ENCODE results near the gene R3HCC1L. TPM values are rescaled to one million over a fixed set of nuclear protein-coding genes. Genes with fewer than 3 reads are reported as not detected.
"Not testable (repeated sequence)": the region's sequence is repeated elsewhere in the genome, so short reads cannot be mapped to it uniquely, and the experiment has no call there.

Gene R3HCC1L
- total and polyA plus RNA-seq, 5 experiments from 2014 or later = 7.3 to 28.8 (median 14.2) TPM

DNA sequence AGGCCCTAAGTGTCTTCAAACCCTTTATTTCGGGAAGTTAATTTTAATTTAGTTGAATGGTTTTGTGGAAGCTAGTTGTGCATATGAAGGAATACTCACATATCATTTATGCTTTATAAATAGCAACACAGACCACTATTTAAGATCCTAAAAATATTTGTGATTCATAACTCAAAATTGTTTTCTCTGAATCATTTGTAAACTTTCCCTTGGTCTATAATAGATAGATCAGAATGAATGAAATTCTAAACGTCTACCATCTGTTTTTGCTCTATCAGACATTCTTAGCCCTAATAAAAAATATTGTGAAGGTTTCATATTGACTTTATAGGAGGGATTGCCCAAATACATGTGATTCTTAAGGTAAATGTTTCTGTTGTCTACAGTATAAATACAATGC is 90.1 kb downstream of the R3HCC1L start:
- no peak for DNase-seq
- no peak for ATAC-seq
- Mint-ChIP-seq H3K27me3 (no peaks in the 10 kb centered on the region), H3K9me3 (peaks cover 0 to 12% (median 7%) of the 10 kb centered on the region in 9 donors), H3K4me1 (peaks cover 8 to 20% (median 13%) of the 10 kb centered on the region in 4 donors), H3K27ac (peak overlapping the region in 1 of 10 donors; percentile 67), H3K36me3 (peaks cover 17 to 42% (median 27%) of the 10 kb centered on the region in 3 donors), H3K4me3 (no peak overlapping the region)
- POLR2A ChIA-PET = no interaction called here

GRCh38 chr10:98224996-98225395 is 90.5 kb downstream of the R3HCC1L start:
- DNase-seq (no peak), ATAC-seq (no peak)
- Mint-ChIP-seq H3K36me3 (peaks cover 12 to 37% (median 25%) of the 10 kb centered on the region in 3 donors), H3K4me3 (no peak overlapping the region), H3K9me3 (peaks cover 0 to 7% (median 2%) of the 10 kb centered on the region in 9 donors), H3K27ac (peak overlapping the region in 2 of 10 donors; percentile 4 to 48), H3K27me3 (no peaks in the 10 kb centered on the region), H3K4me1 (peaks cover 7 to 23% (median 13%) of the 10 kb centered on the region in 4 donors)
- POLR2A ChIA-PET = no interaction called here

GRCh38 chr10:98226508-98227144 is 92.2 kb downstream of the R3HCC1L start:
- no peaks in the 10 kb centered on the region for H3K27me3 Mint-ChIP-seq
- H3K9me3 Mint-ChIP-seq = peaks cover 0 to 5% (median 1%) of the 10 kb centered on the region in 9 donors
- peaks cover 11 to 35% (median 33%) of the 10 kb centered on the region in 3 donors for H3K36me3 Mint-ChIP-seq
- DNase-seq (no peak), ATAC-seq (no peak)
- H3K4me3 Mint-ChIP-seq = no peak overlapping the region
- H3K27ac Mint-ChIP-seq = no peak overlapping the region
- H3K4me1 Mint-ChIP-seq = peaks cover 10 to 23% (median 19%) of the 10 kb centered on the region in 4 donors
- POLR2A ChIA-PET = no interaction called here

DNA sequence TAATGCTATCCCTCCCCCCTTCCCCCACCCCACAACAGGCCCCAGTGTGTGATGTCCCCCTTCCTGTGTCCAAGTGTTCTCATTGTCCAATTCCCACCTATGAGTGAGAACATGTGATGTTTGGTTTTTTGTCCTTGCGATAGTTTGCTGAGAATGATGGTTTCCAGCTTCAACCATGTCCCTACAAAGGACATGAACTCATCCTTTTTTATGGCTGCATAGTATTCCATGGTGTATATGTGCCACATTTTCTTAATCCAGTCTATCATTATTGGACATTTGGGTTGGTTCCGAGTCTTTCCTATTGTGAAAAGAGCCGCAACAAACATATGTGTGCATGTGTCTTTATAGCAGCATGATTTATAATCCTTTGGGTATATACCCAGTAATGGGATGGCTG is 93.3 kb downstream of the R3HCC1L start:
- POLR2A ChIA-PET, ATAC-seq, DNase-seq, H3K27me3 Mint-ChIP-seq, H3K9me3 Mint-ChIP-seq, H3K4me3 Mint-ChIP-seq, H3K27ac Mint-ChIP-seq: not testable (repeated sequence)
- Mint-ChIP-seq H3K36me3 (peaks cover 11 to 38% (median 34%) of the 10 kb centered on the region in 3 donors), H3K4me1 (peaks cover 10 to 23% (median 19%) of the 10 kb centered on the region in 4 donors)

DNA sequence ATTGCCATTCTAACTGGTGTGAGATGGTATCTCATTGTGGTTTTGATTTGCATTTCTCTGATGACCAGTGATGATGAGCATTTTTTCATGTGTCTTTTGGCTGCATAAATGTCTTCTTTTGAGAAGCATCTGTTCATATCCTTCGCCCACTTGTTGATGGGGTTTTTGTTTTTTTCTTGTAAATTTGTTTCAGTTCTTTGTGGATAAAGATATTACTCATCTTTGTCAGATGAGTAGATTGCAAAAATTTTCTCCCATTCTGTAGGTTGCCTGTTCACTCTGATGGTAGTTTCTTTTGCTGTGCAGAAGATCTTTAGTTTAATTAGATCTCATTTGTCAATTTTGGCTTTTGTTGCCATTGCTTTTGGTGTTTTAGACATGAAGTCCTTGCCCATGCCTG is 93.8 kb downstream of the R3HCC1L start:
- DNase-seq, ATAC-seq, H3K4me3 Mint-ChIP-seq, H3K27me3 Mint-ChIP-seq, H3K27ac Mint-ChIP-seq, H3K9me3 Mint-ChIP-seq, POLR2A ChIA-PET: not testable (repeated sequence)
- Mint-ChIP-seq H3K36me3 (peaks cover 11 to 39% (median 38%) of the 10 kb centered on the region in 3 donors), H3K4me1 (peaks cover 10 to 22% (median 18%) of the 10 kb centered on the region in 4 donors)

DNA sequence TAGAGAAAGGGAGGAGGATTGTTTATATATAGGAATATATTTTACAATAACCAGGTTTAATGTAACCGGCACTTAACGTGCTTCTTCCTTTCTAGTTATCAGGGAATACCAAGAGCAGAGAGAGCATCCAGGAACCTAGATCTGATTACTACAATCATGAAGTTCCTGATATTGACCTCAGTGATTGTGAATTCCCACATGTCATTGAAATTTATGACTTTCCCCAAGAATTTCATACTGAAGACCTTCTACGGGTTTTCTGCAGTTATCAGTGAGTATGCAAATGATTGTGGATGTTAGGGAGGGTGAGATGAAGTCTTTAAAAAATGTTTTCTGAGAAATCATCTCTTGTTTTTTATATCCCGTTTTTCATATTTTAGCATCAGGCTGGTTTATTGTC is 97.0 kb downstream of the R3HCC1L start:
- peaks cover 0 to 1% (median 0%) of the 10 kb centered on the region in 5 donors for H3K27me3 Mint-ChIP-seq
- H3K36me3 Mint-ChIP-seq = peaks cover 5 to 54% (median 32%) of the 10 kb centered on the region in 3 donors
- POLR2A ChIA-PET = no interaction called here

GRCh38 chr10:98235846-98236245 is 101.4 kb downstream of the R3HCC1L start:
- peaks cover 0 to 4% (median 3%) of the 10 kb centered on the region in 4 donors for H3K4me1 Mint-ChIP-seq
- POLR2A ChIA-PET = no interaction called here
- H3K36me3 Mint-ChIP-seq = peaks cover 0 to 82% (median 21%) of the 10 kb centered on the region in 3 donors
- peaks cover 0 to 1% (median 0%) of the 10 kb centered on the region in 5 donors for H3K27me3 Mint-ChIP-seq
- H3K4me3 Mint-ChIP-seq = no peak overlapping the region
- no peak for ATAC-seq
- no peak for DNase-seq
- no peak overlapping the region for H3K27ac Mint-ChIP-seq
- H3K9me3 Mint-ChIP-seq = no peaks in the 10 kb centered on the region

More for the DNA sequence above, 97.0 kb downstream of the R3HCC1L start:
- no peak for ATAC-seq
- no peak for DNase-seq
- Mint-ChIP-seq H3K4me3 (no peak overlapping the region), H3K9me3 (peaks cover 0 to 4% (median 0%) of the 10 kb centered on the region in 9 donors), H3K27ac (no peak overlapping the region), H3K4me1 (peaks cover 6 to 9% (median 7%) of the 10 kb centered on the region in 4 donors)

- Mint-ChIP-seq H3K36me3 (peaks cover 0 to 83% (median 27%) of the 10 kb centered on the region in 3 donors), H3K4me3 (no peak overlapping the region), H3K9me3 (no peaks in the 10 kb centered on the region), H3K27me3 (peaks cover 0 to under 1% (median 0%) of the 10 kb centered on the region in 5 donors), H3K27ac (no peak overlapping the region), H3K4me1 (peaks cover 0 to 4% (median 3%) of the 10 kb centered on the region in 4 donors)
- DNase-seq (no peak), ATAC-seq (no peak)
- POLR2A ChIA-PET = no interaction called here
These were observed 102.4 kb downstream of the R3HCC1L start for GRCh38 chr10:98236862-98237261.

- DNase-seq (no peak), ATAC-seq (no peak)
- Mint-ChIP-seq H3K9me3 (no peaks in the 10 kb centered on the region), H3K27me3 (no peaks in the 10 kb centered on the region), H3K4me1 (peaks cover 0 to 4% (median 3%) of the 10 kb centered on the region in 4 donors), H3K36me3 (peaks cover 0 to 86% (median 22%) of the 10 kb centered on the region in 3 donors), H3K27ac (no peak overlapping the region), H3K4me3 (no peak overlapping the region)
- POLR2A ChIA-PET = no interaction called here
These were observed 103.9 kb downstream of the R3HCC1L start for GRCh38 chr10:98238391-98238790.

DNA sequence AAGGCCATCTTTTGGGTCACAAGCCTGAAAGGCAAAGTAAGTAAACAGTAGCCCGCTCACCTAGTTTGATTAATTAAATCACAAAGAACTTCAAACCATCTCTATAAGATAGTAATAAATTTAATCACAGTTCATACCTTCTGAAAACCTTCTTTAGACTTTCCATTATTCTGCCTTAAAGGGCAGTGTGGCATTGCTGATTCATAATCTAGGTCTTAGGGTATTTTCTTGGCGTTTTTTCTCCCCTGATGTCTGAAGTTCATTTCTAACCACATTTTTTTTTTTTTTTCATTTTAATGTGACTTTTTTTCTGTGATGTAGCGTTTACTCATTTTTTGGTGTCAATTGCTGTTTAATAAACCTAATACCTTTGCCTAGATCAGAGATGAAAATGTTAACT is 106.1 kb downstream of the R3HCC1L start:
- Mint-ChIP-seq H3K27ac (no peak overlapping the region), H3K4me3 (no peak overlapping the region), H3K36me3 (peaks cover 6 to 88% (median 24%) of the 10 kb centered on the region in 3 donors), H3K4me1 (peaks cover under 1 to 11% (median 3%) of the 10 kb centered on the region in 4 donors), H3K9me3 (no peaks in the 10 kb centered on the region), H3K27me3 (no peaks in the 10 kb centered on the region)
- POLR2A ChIA-PET = no interaction called here
- ATAC-seq = no peak
- no peak for DNase-seq

DNA sequence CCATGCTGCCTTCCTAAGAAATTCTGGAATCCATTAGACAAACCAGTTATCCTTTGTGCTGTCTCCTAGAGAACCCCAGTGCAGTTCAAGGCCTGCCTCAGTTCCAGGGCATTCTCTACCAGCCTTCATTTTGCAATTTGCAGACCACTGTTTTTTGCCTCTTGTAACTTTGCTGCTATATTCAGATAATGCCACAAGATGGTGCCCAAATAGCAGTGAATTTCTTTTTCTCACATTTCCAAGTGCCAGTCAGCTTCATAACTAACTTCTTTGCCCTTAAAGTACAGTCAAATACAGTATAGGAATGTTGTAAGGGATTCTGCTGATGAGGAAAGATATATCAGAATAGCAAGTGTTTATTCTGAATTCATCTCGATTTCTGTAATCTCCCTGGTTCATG is 108.4 kb downstream of the R3HCC1L start:
- peak overlapping the region in 1 of 10 donors; percentile 11 for H3K27ac Mint-ChIP-seq
- no peak for ATAC-seq
- POLR2A ChIA-PET = no interaction called here

DNA sequence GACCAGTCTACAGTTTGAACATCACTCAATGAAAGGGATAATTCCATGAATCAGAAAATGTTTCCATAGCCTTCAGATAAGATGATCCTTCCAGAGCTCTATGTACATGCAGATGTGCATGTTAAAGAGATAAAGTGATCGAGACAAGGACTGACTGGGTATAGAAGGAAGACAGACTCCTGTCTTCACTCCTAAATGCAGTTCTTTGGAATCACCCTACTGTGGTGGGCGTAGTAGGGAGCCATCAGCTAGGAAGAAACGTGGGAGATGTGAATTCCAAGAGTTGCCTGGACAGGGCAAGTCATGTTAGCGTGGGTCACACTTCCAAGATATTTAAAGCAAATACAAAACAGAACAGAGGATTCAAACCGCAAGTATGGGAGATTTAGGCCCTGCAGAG is 109.7 kb downstream of the R3HCC1L start:
- no peak for ATAC-seq
- Mint-ChIP-seq H3K36me3 (peaks cover 6 to 85% (median 25%) of the 10 kb centered on the region in 3 donors), H3K27me3 (no peaks in the 10 kb centered on the region), H3K9me3 (no peaks in the 10 kb centered on the region), H3K4me3 (no peak overlapping the region), H3K27ac (no peak overlapping the region), H3K4me1 (peaks cover 0 to 21% (median 12%) of the 10 kb centered on the region in 4 donors)
- no peak for DNase-seq
- POLR2A ChIA-PET = no interaction called here

More for the DNA sequence above, 108.4 kb downstream of the R3HCC1L start:
- no peak for DNase-seq
- H3K27me3 Mint-ChIP-seq = no peaks in the 10 kb centered on the region
- no peaks in the 10 kb centered on the region for H3K9me3 Mint-ChIP-seq
- peaks cover 6 to 86% (median 22%) of the 10 kb centered on the region in 3 donors for H3K36me3 Mint-ChIP-seq
- H3K4me1 Mint-ChIP-seq = peaks cover 0 to 21% (median 12%) of the 10 kb centered on the region in 4 donors
- no peak overlapping the region for H3K4me3 Mint-ChIP-seq

DNA sequence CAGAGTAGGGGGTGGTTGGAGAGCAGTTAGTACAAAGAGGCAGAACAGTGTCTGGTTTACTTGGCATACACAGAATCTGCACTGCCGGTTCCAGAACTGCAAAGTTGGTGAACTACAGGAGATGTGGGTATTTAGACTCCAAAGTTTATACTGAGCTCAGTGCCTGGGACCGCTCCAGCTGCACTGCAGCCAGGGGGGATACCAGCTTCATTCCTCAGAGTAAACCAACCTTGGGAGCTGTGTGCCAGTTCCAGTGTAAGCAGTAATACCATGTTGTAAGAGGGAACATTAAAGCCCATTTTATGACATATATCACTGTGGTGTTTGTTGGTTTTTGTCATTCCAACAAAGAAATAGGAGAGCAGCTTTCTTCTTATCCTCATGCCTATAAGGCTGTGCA is 110.1 kb downstream of the R3HCC1L start:
- H3K36me3 Mint-ChIP-seq = peaks cover 6 to 85% (median 25%) of the 10 kb centered on the region in 3 donors
- ATAC-seq (no peak), DNase-seq (no peak)
- peaks cover 0 to 21% (median 12%) of the 10 kb centered on the region in 4 donors for H3K4me1 Mint-ChIP-seq
- H3K27ac Mint-ChIP-seq = no peak overlapping the region
- no peaks in the 10 kb centered on the region for H3K9me3 Mint-ChIP-seq
- POLR2A ChIA-PET = no interaction called here
- H3K4me3 Mint-ChIP-seq = no peak overlapping the region
- no peaks in the 10 kb centered on the region for H3K27me3 Mint-ChIP-seq
